Gastrocnemius medialis (tissue), 4 donors: ENCODE results near the gene SARM1.

ENCODE experiments used
- CTCF ChIP-seq, 5 experiments: fragments of 450-650 bp in 3 of 5; fragments of 200-600 bp in 2 of 5; sonication (generic) in 2 of 5; IDR thresholded peaks in 4 of 5; conservative IDR thresholded peaks in 1 of 5; 1 replicate in 4 of 5; 2 replicates in 1 of 5; pipeline ENCODE4 v1.5.1; 2016 to 2019; ENCODE audit warnings: antibody characterized with exemption in 5 of 5, mild to moderate bottlenecking in 3 of 5, moderate library complexity in 3 of 5
- POLR2A ChIP-seq, 2 donors: fragments of 450-650 bp; IDR thresholded peaks; one replicate each; pipeline ENCODE4 v1.6.1; 2017; ENCODE audit warnings: antibody characterized with exemption in 2 of 2, mild to moderate bottlenecking in 2 of 2, moderate library complexity in 2 of 2

GRCh38 chr17:28343491-28343932 lies 28.0 kb upstream of the SARM1 start:
- no peak for TF ChIP-seq POLR2A (IDR thresholded peaks at IDR 0.05)
- TF ChIP-seq CTCF (IDR thresholded peaks at IDR 0.05 in 4 of 5, conservative IDR thresholded peaks at IDR 0.05 in 1 of 5) = no peak
